ENCODE measurements around the gene NEDD4L.

Gene NEDD4L

DNA sequence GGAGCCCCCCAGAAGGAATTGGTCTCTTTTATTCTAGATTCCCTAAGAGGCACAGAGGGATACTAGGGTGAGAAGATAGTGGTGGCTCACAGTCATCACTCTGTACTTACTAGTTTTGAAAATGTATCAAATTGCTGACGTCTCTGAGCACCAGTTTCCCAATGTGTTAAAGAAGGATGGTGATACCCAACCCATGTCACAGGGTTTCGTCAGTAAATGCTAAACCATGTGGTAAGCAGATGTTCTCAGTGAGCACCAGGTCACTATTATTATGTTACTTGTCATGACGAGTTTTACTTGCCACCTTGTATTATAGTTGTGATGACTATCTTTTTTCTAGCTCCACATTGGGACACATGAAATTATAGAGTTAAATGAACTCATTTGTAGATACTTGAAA is 54.7 kb downstream of the NEDD4L start:
- Histone ChIP-seq H3K4me1 (peaks cover 12% of the 10 kb centered on the region), H3K27me3 (no peaks in the 10 kb centered on the region), H3K36me3 (no peaks in the 10 kb centered on the region), H4K20me1 (no peaks in the 10 kb centered on the region), H3K4me3 (no peak overlapping the region), H3K4me2 (no peak overlapping the region), H3K9ac (no peak overlapping the region), H3K27ac (no peak overlapping the region), H3K9me3 (no peaks in the 10 kb centered on the region)
- no peak for TF ChIP-seq Cebpa-rat (IDR thresholded peaks at IDR 0.05)

DNA sequence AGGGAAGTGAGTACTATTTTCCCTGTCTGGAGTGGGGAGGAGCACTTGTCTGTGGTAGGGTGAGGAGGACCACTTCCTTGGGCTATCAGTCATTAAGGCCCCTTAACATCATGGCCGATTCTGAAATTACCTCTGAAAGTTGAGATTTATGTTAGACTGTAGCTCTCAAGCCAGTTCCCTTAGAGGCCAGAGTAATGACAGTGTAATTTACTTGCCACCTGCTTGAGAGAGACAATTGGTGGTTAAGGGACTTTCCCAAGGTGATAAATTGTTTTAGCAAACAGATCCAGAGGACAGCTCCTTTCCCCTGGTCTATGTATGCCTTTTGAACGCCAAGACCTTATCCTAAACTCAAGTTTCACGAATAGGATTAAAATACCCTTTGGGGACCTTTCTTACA is 56.1 kb downstream of the NEDD4L start:
- Histone ChIP-seq H3K4me2 (no peak overlapping the region), H3K9me3 (no peaks in the 10 kb centered on the region), H3K9ac (no peak overlapping the region), H3K27me3 (no peaks in the 10 kb centered on the region), H4K20me1 (no peaks in the 10 kb centered on the region), H3K4me1 (peaks cover 12% of the 10 kb centered on the region), H3K4me3 (no peak overlapping the region), H3K27ac (no peak overlapping the region), H3K36me3 (no peaks in the 10 kb centered on the region)
- no peak for TF ChIP-seq Cebpa-rat (IDR thresholded peaks at IDR 0.05)

DNA sequence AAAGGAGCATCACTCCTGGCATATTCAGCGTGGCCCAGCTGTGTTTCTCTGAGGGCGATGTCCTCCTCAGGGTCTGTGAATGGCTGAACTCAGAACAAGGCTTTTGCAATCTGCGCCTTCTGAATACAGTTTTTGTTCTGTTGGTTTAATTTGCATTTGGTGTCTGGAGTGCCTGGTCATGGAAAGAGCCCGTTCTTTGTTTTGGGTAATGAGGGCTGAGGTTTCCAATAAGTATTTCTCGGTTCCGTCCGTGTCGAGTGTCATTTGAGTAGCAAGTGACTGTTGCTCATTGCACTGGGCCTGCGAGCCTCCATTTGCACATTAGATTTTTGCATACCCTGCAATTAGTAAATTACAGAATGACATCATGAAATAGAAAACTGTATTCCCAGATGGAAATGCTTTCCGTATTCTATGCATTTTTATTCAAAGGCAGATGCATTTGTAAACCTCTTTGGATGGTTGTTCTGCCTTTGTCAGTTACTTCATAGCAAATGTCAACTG is 57.3 kb downstream of the NEDD4L start:
- H3K36me3 ChIP-seq: no peaks in the 10 kb centered on the region
- no peak overlapping the region for H3K4me3 ChIP-seq
- no peak overlapping the region for H3K27ac ChIP-seq
- H3K9me3 ChIP-seq: no peaks in the 10 kb centered on the region
- H3K9ac ChIP-seq: no peak overlapping the region
- no peaks in the 10 kb centered on the region for H4K20me1 ChIP-seq
- no peaks in the 10 kb centered on the region for H3K27me3 ChIP-seq
- TF ChIP-seq Cebpa-rat (IDR thresholded peaks at IDR 0.05): no peak
- peaks cover 12% of the 10 kb centered on the region for H3K4me1 ChIP-seq
- H3K4me2 ChIP-seq: peak overlapping the region; percentile 59; the same call in 1 of the 2 replicates

DNA sequence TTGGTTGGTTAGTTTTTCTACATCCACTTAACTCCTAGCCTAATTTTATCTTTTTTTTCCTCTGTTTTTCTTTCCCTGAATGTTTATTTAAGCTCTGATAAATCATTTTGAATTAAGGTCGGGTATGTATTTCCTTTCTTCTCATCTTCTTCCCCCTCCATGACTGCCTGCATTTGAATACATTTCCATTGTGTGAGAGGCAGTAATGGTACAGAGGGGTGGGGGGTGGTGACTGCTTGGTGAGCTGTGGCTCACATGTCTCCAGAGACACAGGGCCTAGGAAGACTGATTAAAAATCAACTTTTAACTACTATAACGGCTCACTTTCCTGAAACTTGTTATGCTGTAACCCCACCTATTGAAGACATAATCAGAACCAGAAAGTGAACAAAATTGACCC is 58.0 kb downstream of the NEDD4L start:
- no peak overlapping the region for H3K4me3 ChIP-seq
- H4K20me1 ChIP-seq: no peaks in the 10 kb centered on the region
- no peaks in the 10 kb centered on the region for H3K9me3 ChIP-seq
- peaks cover 12% of the 10 kb centered on the region for H3K4me1 ChIP-seq
- H3K36me3 ChIP-seq: no peaks in the 10 kb centered on the region
- no peaks in the 10 kb centered on the region for H3K27me3 ChIP-seq
- no peak for TF ChIP-seq Cebpa-rat (IDR thresholded peaks at IDR 0.05)
- H3K9ac ChIP-seq: no peak overlapping the region
- H3K4me2 ChIP-seq: peak overlapping the region; percentile 59
- no peak overlapping the region for H3K27ac ChIP-seq

DNA sequence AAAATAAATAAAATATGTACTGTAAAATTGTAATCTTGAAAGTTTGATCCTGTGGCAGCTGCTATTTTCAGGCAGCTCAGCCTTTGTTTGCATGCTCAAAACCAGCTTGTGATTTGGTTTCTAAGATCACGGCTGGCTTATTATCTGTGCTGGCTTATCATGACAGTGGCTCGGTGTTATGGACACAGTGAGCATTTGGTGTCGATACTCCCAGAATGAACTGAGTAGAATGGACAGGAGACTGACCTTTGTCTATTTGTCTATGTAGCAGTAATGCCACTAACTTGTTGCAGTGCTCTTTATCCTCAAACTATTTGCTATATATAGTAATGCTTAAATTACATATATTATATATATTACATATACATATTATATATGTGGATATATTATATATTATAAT is 58.8 kb downstream of the NEDD4L start:
- TF ChIP-seq Cebpa-rat (IDR thresholded peaks at IDR 0.05): no peak
- no peak overlapping the region for H3K9ac ChIP-seq
- H3K4me1 ChIP-seq: peaks cover 12% of the 10 kb centered on the region
- no peaks in the 10 kb centered on the region for H3K9me3 ChIP-seq
- no peak overlapping the region for H3K27ac ChIP-seq
- no peaks in the 10 kb centered on the region for H3K27me3 ChIP-seq
- H3K36me3 ChIP-seq: no peaks in the 10 kb centered on the region
- H3K4me3 ChIP-seq: no peak overlapping the region
- no peak overlapping the region for H3K4me2 ChIP-seq
- H4K20me1 ChIP-seq: no peaks in the 10 kb centered on the region

DNA sequence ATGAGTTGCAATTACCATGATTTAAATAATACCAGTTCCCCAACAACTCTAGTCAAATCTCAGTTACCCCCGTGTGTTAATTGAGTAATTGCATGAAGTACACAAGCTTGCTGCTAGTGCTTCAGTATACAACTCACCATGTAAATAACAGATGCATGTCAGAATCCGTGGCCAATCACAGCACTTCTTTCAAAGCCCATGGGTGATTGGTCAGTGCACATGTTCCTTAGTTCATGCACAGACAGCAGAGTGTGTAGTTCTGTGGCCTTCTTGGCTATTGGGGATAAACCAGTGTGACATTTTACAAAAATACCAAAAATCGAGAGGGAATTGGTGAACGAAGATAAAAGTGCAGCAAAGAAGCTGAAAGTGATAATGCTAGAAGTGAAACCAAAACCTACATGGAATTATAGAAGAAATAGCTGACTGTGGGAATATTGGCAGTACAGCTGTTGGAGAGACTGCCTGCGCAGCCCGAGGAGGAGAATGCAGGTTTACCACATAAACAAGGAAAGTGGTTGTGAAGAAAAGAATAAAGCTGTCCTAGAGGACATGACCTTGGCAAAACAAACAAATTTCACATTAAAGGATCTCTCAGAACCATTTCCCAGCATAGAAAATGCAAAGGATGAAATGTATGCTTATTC is 59.4 kb downstream of the NEDD4L start:
- Histone ChIP-seq H3K9ac (no peak overlapping the region), H4K20me1 (no peaks in the 10 kb centered on the region), H3K9me3 (no peaks in the 10 kb centered on the region), H3K36me3 (no peaks in the 10 kb centered on the region), H3K4me1 (peaks cover 12% of the 10 kb centered on the region), H3K27me3 (no peaks in the 10 kb centered on the region), H3K27ac (no peak overlapping the region), H3K4me3 (no peak overlapping the region), H3K4me2 (no peak overlapping the region)
- TF ChIP-seq Cebpa-rat (IDR thresholded peaks at IDR 0.05): no peak

DNA sequence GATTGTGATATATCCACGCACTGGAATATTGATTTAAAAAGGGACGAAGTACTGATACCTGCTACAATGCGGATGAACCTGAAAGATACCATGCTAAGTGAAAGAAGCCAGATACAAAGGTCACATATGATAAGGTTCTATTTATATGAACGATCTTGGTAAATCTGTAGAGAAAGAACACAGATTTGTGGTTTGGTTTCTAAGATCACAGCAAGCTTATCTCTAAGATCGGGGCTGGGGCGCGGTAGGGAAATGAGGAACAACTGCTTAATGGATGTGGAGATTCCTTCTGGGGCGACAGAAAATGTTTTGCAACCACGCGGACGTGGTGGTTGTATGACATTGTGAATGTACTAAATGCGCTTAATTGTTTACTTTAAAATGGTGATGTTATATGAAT is 60.1 kb downstream of the NEDD4L start:
- TF ChIP-seq Cebpa-rat (IDR thresholded peaks at IDR 0.05): no peak
- Histone ChIP-seq H4K20me1 (no peaks in the 10 kb centered on the region), H3K27me3 (no peaks in the 10 kb centered on the region), H3K4me2 (no peak overlapping the region), H3K4me1 (peaks cover 12% of the 10 kb centered on the region), H3K9ac (no peak overlapping the region), H3K9me3 (no peaks in the 10 kb centered on the region), H3K27ac (no peak overlapping the region), H3K4me3 (no peak overlapping the region), H3K36me3 (no peaks in the 10 kb centered on the region)

DNA sequence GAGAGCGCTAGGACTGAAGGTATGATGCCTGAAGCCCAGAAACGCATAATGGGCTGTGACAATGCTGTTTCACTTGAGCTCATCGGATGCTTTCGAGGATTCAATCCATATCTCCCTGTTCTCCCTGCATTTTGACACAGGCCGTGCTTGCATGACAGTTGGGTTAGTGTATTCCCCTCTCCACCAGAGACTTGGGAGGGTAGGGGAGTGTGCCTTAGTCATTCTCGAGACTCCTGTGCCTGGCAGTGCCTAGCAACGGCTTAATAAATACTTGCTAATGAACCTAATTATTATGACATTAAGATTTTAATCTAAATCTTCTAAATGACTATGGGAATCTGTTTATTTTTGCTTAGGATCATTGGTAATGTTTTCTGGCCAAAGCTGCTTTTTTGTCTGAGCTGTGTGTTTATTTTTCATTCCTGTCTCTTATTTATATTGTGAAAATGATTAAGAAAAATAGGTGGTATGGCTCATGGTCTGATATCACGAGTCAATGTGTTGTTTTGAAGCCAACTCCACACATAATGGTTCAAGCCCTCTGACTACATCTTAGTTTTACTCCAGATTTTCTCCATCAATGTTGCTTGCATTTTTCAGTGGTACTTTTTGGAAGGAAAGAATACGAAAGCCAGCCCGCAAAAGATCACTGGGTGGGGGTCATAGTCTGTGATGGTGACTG is 61.3 kb downstream of the NEDD4L start:
- no peaks in the 10 kb centered on the region for H3K27me3 ChIP-seq
- TF ChIP-seq Cebpa-rat (IDR thresholded peaks at IDR 0.05): no peak
- no peaks in the 10 kb centered on the region for H3K9me3 ChIP-seq
- H3K27ac ChIP-seq: no peak overlapping the region
- H3K36me3 ChIP-seq: no peaks in the 10 kb centered on the region
- peaks cover 12% of the 10 kb centered on the region for H3K4me1 ChIP-seq
- no peak overlapping the region for H3K9ac ChIP-seq
- no peaks in the 10 kb centered on the region for H4K20me1 ChIP-seq
- H3K4me2 ChIP-seq: no peak overlapping the region
- no peak overlapping the region for H3K4me3 ChIP-seq

DNA sequence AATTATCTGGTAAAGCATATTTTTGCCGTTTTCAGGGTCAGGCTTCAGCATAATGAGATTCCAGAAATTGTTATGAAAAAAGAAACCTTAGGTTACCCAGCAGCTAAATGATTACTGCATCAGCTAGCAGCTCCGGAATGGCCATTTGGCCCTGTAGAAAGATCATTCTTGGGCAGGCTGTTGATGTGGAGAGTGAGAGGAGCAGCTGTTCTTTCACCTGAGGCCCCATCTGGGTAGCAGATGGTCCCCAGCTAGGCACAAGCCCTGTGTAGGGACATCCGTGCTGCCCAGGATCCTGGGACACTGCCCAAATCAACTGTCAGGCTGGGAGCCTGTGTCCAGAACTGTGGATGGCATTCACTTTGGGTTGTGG is 61.8 kb downstream of the NEDD4L start:
- TF ChIP-seq Cebpa-rat (IDR thresholded peaks at IDR 0.05): no peak
- H3K27ac ChIP-seq: no peak overlapping the region
- no peak overlapping the region for H3K4me3 ChIP-seq
- no peaks in the 10 kb centered on the region for H4K20me1 ChIP-seq
- no peaks in the 10 kb centered on the region for H3K9me3 ChIP-seq
- no peaks in the 10 kb centered on the region for H3K27me3 ChIP-seq
- H3K9ac ChIP-seq: no peak overlapping the region
- no peak overlapping the region for H3K4me2 ChIP-seq
- H3K4me1 ChIP-seq: peaks cover 12% of the 10 kb centered on the region
- no peaks in the 10 kb centered on the region for H3K36me3 ChIP-seq

DNA sequence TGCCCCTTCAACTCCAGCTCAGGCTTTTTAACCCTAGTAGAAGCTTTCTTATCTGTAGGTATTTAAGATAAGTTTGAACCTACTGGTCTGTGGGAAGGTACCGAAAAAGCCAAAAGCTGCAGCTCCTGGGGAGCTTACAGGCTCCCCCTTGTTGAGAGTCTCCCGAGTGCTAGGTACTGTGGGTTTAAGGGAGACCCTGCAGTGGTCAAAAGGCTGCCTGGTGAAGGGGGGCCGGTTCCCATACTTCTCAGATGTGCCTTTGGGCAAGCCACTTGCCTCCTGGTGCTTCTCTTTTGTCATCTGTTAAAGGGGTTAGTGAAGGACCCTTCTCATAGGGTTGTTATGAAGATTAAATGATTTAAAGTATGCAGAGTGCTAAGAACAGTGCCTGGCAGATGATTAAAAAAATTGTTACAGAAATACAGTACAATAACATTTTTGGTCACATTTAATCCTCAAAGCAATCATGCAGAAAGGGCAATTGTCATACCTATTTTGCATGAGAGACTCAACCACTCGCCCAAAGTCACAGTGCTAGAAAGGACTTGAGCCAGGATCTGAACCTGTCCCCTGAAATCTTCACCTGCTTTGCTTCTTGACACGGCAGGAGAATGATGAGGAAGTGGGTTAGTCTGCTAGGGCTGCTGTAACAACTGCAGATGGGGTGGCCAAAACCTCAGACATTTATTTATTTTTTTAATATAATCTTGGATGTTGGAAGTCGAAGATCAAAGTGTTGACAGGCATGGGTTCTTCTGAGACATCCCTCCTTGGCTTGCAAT is 62.5 kb downstream of the NEDD4L start:
- H3K4me1 ChIP-seq: peaks cover 11% of the 10 kb centered on the region
- no peak overlapping the region for H3K27ac ChIP-seq
- H3K27me3 ChIP-seq: no peaks in the 10 kb centered on the region
- H3K4me2 ChIP-seq: no peak overlapping the region
- H3K9ac ChIP-seq: no peak overlapping the region
- H4K20me1 ChIP-seq: no peaks in the 10 kb centered on the region
- H3K9me3 ChIP-seq: no peaks in the 10 kb centered on the region
- no peak for TF ChIP-seq Cebpa-rat (IDR thresholded peaks at IDR 0.05)
- H3K4me3 ChIP-seq: no peak overlapping the region
- no peaks in the 10 kb centered on the region for H3K36me3 ChIP-seq

Data from BLaER1 (cell line).